Kidney tubule cell (primary cell): ENCODE results near the gene NUDT4B.
"Not testable (repeated sequence)": the region's sequence is repeated elsewhere in the genome, so short reads cannot be mapped to it uniquely, and the experiment has no call there.

Experiments used
- DNase-seq: peaks from one replicate; pipeline ENCODE4 v3.0.0-alpha.2; 2018; ENCODE audit warnings: low spot score

The NUDT4B gene

DNA sequence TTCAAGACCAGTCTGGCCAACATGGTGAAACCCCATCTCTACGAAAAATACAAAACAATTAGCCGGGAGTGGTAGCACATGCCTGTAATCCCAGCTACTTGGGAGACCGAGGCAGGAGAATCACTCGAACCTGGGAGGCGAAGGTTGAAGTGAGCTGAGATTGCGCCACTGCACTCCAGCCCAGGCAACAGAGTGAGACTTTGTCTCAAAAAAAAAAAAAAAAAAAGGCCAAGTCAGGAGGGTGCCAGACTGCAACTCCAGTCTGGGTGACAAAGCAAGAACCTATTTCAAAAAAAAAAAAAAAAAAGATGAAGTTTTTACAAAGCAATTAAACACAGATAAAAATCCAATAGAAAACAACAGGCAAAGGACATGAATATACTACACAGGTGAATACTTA, 9.9 kb upstream of the NUDT4B start:
- not testable (repeated sequence) for DNase-seq

DNA sequence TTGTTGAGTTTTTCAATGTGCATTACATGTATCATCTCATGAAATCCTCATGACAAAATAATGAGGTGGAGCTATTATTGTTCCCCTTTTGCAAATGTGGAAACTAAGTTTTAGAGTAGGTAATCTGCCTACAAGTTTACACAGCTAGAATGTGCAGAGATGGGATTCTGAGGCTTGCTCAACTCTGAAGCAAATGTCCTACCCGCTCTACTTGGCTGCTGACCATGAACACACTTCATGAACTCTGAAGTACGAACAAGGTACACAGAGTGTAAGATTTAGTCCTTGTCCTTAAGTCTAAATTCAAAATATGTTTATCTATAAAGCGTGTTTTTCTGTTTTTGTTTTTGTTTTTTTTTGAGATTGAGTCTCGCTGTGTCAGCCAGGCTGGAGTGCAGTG, 5.4 kb upstream of the NUDT4B start:
- DNase-seq, result not testable (repeated sequence)

DNA sequence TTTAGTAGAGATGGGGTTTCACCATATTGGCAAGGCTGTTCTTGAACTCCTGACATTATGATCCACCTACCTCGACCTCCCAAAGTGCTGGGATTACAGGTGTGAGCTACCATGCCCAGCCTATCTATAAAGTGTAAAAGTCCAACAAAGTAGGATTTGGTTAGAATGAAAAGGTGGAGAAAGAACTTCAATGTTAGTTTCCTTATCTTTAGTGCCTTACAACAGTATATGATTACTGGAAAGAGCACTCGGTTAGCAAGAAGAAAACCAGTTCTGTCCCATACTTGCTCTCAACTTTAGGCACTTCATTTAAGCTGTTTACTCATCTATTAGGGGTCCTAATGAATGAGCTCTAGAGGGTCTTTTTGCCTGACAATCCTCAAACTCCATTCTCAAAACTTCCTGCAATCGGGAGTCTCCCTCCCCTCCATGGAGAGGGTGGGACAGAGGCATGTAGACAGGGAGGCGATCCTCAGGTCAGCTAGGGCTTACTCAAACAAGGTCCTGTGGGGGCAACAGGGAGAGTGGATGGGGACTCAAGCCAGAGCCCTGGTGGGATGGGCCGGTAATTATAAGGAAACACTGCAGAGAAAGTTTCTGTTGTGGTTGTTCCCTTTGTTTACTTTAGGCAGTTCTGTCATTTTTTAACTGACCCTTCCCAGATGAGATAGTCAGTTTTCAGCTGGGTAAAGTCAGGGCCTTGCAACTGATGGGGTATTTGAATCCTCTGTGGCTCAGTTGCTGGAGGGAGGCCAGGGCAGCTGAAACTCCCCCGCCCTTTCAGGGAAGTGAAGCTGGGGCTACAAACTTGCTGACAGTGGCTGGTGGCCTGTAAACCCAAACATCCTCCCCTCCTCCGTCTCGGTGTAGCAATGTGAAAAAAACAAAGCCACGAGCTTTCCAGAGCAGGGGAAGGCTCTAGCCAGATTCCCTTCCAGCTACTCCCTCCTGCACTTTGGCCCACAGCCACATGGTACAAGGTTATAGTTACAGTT, 4.6 kb upstream of the NUDT4B start:
- not testable (repeated sequence) for DNase-seq

DNA sequence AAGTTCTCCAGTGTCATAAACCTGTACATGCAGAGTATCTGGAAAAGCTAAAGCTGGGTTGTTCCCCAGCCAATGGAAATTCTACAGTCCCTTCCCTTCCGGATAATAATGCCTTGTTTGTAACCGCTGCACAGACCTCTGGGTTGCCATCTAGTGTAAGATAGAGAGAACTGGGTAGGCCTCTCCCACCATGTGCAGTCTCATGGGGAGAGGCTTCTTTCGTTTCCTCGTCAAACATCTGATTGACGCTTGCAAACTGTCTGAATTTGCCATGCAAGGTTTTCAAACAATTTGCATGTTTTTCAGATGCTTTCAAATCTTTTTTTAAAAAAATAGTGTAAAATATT, 734 bp downstream of the NUDT4B start:
- DNase-seq, result not testable (repeated sequence)

DNA sequence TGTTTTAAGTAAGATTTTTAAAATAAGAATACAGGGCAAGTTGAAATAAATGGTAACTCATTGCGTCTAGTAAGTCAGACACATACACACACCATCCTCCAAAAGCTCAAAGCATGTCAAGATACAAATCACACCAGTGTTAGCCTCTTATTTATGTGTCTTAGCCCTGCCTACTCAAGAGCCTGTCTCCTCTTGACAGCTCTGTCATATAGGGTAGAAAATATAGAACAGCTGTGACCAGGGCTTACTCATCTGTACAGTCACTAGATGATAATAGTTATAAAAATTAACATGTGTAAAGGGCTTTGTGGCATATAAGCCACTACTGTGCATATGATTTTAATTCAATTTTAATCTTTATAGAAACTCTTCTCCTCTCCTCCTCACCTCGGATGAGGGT, 7.7 kb downstream of the NUDT4B start:
- DNase-seq, result not testable (repeated sequence)

- not testable (repeated sequence) for DNase-seq
Observed at GRCh38 chr1:148757446-148757845, 8.9 kb downstream of the NUDT4B start.

DNA sequence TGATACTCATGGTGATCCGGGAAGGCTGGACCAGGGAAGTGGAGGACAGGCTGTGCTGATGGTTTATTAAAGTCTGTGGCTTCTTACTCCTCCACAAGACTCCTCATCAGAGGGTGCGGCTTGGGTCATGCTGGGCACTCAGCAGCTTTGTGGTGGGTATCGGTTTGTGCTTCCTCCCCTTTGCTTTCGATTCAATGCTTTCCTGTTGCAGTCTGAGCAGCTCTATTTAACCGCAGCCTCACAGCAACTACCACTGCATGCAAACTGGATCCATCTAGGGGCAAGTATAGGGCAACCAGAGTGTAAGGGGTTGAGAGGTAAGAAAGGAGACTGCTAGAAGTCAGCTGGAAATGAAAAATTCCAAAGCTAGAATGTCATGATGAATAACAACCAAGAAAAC, 9.8 kb downstream of the NUDT4B start:
- not testable (repeated sequence) for DNase-seq

GRCh38 chr1:148758925-148759324, 10.4 kb downstream of the NUDT4B start:
- not testable (repeated sequence) for DNase-seq

DNA sequence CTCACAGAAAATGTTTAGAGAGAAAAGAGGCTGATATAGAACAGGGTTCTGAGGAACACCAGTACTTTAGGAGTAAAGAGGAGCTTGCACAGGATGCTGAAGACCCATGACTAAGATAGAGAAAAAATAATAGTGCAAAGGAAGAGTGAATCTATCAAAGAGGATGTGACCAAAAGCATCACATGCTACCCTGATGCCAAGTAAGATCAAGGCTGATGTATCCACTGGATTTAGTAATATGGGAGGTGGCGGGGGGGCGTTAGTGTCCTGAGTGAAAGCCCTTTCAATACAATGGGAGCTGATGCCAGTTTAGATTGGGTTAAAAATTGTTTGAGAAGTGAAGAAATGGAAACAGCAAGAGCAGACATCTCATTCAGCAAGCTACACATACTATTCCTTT, 11.2 kb downstream of the NUDT4B start:
- DNase-seq, result not testable (repeated sequence)

- DNase-seq, result not testable (repeated sequence)
Observed at GRCh38 chr1:148760206-148760605, 11.6 kb downstream of the NUDT4B start.

DNA sequence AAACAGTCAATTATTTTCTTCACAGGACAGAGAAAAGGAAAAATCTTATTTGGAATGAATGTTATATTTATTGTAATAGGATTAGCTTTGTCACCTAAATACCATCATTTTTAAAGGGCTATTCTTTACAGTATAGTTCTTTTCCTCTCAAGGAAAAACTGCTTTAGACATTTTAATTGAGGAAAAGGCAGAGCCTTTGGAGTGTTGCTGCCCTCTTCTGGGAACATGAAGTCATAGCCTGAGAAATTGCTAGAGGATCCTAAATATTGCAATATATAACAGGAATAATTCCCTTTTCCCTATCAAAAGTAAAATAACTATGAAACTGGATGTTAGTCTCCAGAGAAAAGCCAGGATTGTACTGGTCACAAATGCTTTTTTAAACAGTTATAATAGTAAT, 12.8 kb downstream of the NUDT4B start:
- not testable (repeated sequence) for DNase-seq

GRCh38 chr1:148765238-148766019, 16.9 kb downstream of the NUDT4B start:
- DNase-seq, result not testable (repeated sequence)

GRCh38 chr1:148768541-148768940, 20.0 kb downstream of the NUDT4B start:
- DNase-seq, result not testable (repeated sequence)

- not testable (repeated sequence) for DNase-seq
Observed at GRCh38 chr1:148769495-148769894, 20.9 kb downstream of the NUDT4B start.

GRCh38 chr1:148773690-148774089, 25.1 kb downstream of the NUDT4B start:
- not testable (repeated sequence) for DNase-seq

- not testable (repeated sequence) for DNase-seq
Observed at GRCh38 chr1:148774102-148774501, 25.5 kb downstream of the NUDT4B start.

DNA sequence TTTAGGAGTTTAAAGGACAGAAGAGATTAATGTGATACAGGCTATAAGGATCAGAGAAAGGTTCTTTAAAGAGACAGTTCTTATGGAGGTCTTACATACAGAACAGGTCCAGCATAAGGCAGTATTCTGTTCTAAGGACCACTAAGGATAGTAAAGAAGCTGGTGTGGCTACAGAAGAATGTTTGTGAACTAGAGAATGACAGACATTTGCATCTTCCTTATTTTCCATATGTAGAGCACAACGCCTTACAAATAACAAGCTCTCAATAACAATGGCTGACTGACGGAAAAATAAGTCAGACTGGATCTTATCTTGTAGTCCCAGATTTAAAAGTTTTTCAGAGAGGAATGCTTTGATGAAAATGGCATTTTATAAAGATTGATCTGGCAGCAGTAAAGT, 26.7 kb downstream of the NUDT4B start:
- not testable (repeated sequence) for DNase-seq

- DNase-seq, result not testable (repeated sequence)
Observed at GRCh38 chr1:148777649-148778048, 29.1 kb downstream of the NUDT4B start.

GRCh38 chr1:148780404-148780803, 31.8 kb downstream of the NUDT4B start:
- DNase-seq, result not testable (repeated sequence)

GRCh38 chr1:148791543-148792099, 43.0 kb downstream of the NUDT4B start:
- DNase-seq, result not testable (repeated sequence)

DNA sequence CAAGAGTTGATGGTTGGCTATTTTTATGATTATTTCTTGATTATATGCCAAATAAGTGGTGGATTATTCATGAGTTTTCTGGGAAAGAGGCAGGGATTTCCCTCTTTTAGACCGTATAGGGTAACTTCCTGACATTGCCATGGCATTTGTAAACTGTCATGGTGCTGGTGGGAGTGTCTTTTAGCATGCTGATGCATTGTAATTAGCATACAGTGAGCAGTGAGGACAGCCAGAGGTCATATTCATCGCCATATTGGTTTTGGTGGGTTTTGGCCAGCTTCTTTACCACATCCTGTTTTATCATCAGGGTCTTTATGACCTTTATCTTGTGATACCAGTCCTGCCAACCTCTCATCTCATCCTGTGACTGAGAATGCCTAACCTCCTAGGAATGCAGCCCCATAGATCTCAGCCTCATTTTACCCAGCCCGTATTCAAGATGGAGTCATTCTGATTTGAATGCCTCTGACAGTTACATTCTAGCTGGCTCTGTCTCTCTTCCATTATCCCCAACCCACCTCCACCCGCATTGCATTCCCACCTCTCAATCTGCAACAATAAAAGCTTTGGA, 45.3 kb downstream of the NUDT4B start:
- DNase-seq, result not testable (repeated sequence)
